ENCODE data around the gene SPIRE2. TPM values are rescaled to one million over a fixed set of nuclear protein-coding genes. Genes with fewer than 3 reads are reported as not detected.

SPIRE2 gene
- total RNA-seq, 1 donor from 2014 or later, result 24.2 TPM

- no peak for TF ChIP-seq CTCF (IDR thresholded peaks at IDR 0.05; ENCODE audit: unreplicated experiment)
- Mint-ChIP-seq H3K27me3 (no peaks in the 10 kb centered on the region), H3K4me3 (ENCODE audit: low read depth) (no peak overlapping the region), H3K9me3 (ENCODE audit: low read depth) (no peaks in the 10 kb centered on the region), H3K27ac (peak overlapping the region; percentile 59), H3K4me1 (ENCODE audit: low read depth) (no peaks in the 10 kb centered on the region), H3K36me3 (ENCODE audit: insufficient read depth) (peaks cover 21% of the 10 kb centered on the region)
- DNase-seq (ENCODE audit: low spot score, unreplicated experiment), result no peak
Observed at GRCh38 chr16:89880477-89881367, 52.4 kb downstream of the SPIRE2 start.

DNA sequence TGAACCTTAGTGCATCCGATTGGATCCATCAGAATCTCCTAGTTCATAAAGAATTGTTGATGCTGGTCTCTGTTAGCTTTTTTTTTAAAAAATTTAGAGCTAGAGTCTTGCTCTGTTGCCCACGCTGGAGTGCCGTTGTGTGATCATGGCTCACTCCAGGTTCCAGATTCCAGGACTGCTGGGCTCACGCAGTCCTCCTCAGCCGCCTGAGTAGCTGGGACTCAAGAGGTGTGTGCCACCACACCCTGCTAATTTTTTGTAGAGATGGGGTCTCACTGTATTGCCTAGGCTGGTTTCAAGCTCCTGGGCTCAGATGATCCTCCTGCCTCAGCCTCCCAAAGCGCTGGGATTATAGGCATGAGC lies 53.1 kb downstream of the SPIRE2 start:
- H3K4me1 Mint-ChIP-seq (ENCODE audit: low read depth), result no peaks in the 10 kb centered on the region
- H3K36me3 Mint-ChIP-seq (ENCODE audit: insufficient read depth), result peaks cover 21% of the 10 kb centered on the region
- H3K9me3 Mint-ChIP-seq (ENCODE audit: low read depth), result no peaks in the 10 kb centered on the region
- DNase-seq (ENCODE audit: low spot score, unreplicated experiment), result no peak
- H3K27ac Mint-ChIP-seq, result no peak overlapping the region
- no peaks in the 10 kb centered on the region for H3K27me3 Mint-ChIP-seq
- no peak overlapping the region for H3K4me3 Mint-ChIP-seq (ENCODE audit: low read depth)
- no peak for TF ChIP-seq CTCF (IDR thresholded peaks at IDR 0.05; ENCODE audit: unreplicated experiment)

DNA sequence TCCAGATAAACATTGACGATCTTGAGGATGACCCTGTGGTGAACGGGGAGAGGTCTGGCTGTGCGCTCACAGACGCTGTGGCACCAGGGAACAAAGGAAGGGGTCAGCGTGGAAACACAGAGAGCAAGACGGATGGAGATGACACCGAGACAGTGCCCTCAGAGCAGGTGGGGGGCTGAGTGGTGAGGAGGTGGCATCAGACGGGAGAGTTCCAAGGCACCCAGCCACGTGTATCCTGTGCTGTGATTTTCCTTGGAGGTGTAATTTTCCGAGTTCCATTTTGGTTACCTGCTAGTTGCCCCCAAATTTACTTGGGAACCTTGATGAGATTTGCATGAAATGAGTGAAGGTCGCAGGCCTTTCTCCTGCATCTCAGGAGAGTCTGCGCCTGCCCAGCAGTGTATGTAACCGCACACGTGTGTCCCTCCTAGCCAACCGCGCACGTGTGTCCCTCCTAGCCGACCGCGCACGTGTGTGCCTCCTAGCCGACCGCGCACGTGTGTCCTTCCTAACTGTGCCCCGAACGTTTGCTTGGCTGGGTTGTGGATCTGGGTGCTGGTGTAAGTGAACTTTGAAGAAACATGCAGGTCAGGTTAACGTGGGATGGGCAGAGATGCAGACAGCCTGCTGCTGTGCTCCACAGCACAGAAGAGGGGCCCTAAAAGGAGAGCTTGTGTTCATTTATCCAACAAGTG lies 55.2 kb downstream of the SPIRE2 start:
- DNase-seq (ENCODE audit: low spot score, unreplicated experiment), result no peak
- peak overlapping the region; percentile 63 for H3K27ac Mint-ChIP-seq
- TF ChIP-seq CTCF (IDR thresholded peaks at IDR 0.05; ENCODE audit: unreplicated experiment), result no peak
- H3K27me3 Mint-ChIP-seq, result no peaks in the 10 kb centered on the region
- H3K36me3 Mint-ChIP-seq (ENCODE audit: insufficient read depth), result peaks cover 29% of the 10 kb centered on the region
- no peak overlapping the region for H3K4me3 Mint-ChIP-seq (ENCODE audit: low read depth)
- H3K4me1 Mint-ChIP-seq (ENCODE audit: low read depth), result no peaks in the 10 kb centered on the region
- H3K9me3 Mint-ChIP-seq (ENCODE audit: low read depth), result no peaks in the 10 kb centered on the region

GRCh38 chr16:89884041-89884421 lies 55.8 kb downstream of the SPIRE2 start:
- no peaks in the 10 kb centered on the region for H3K27me3 Mint-ChIP-seq
- no peaks in the 10 kb centered on the region for H3K4me1 Mint-ChIP-seq (ENCODE audit: low read depth)
- H3K27ac Mint-ChIP-seq, result peak overlapping the region; percentile 27
- no peak overlapping the region for H3K4me3 Mint-ChIP-seq (ENCODE audit: low read depth)
- TF ChIP-seq CTCF (IDR thresholded peaks at IDR 0.05; ENCODE audit: unreplicated experiment), result no peak
- H3K9me3 Mint-ChIP-seq (ENCODE audit: low read depth), result no peaks in the 10 kb centered on the region
- DNase-seq (ENCODE audit: low spot score, unreplicated experiment), result no peak
- H3K36me3 Mint-ChIP-seq (ENCODE audit: insufficient read depth), result peaks cover 29% of the 10 kb centered on the region

GRCh38 chr16:89887243-89887642 lies 59.0 kb downstream of the SPIRE2 start:
- no peak overlapping the region for H3K4me3 Mint-ChIP-seq (ENCODE audit: low read depth)
- TF ChIP-seq CTCF (IDR thresholded peaks at IDR 0.05; ENCODE audit: unreplicated experiment), result no peak
- peaks cover 33% of the 10 kb centered on the region for H3K36me3 Mint-ChIP-seq (ENCODE audit: insufficient read depth)
- H3K27ac Mint-ChIP-seq, result no peak overlapping the region
- DNase-seq (ENCODE audit: low spot score, unreplicated experiment), result no peak
- no peaks in the 10 kb centered on the region for H3K9me3 Mint-ChIP-seq (ENCODE audit: low read depth)
- no peaks in the 10 kb centered on the region for H3K27me3 Mint-ChIP-seq
- no peaks in the 10 kb centered on the region for H3K4me1 Mint-ChIP-seq (ENCODE audit: low read depth)
